Measurements from ENCODE around the gene CHAT.

DNA sequence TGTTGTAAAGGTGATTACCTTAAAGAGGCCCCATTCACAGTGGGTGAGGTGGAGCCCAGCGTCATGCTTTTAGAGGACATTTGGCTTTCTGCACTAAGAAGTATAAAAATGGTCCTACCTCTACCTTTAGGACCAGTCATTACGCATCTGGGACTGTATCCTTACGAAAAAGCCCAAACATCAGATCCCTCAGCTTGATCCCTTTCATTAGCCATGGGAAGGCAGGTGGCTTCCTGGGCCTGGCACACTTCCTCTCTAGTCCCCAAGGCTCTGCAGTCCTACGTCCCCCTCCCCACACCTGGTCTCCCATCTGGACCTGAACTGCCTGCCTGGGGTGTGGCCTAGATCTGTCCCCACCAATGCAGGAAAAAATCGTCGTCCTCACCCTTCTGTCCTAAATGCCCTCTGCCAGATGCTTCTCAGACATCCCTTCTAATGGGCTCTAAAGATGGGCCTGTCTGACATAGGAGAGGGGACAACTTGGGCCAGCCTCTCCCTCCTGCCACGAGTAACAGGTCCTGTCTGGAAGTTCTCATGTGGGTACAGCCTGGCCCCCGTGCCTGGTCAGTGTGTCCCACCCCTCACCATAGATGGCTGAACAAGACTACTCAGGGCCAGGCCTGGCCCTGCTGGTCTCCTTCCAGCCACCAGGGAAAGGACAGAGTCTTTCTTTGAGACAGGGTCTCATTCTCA is 15.5 kb upstream of the CHAT start:
- TF ChIP-seq EP300 (IDR thresholded peaks at IDR 0.05) (no peak), CEBPB (IDR thresholded peaks at IDR 0.05) (no peak), CHD4 (IDR thresholded peaks at IDR 0.05; ENCODE audit: borderline replicate concordance) (no peak)

Data from A549 (cell line).